ENCODE data around the gene HOXA9.

DNA sequence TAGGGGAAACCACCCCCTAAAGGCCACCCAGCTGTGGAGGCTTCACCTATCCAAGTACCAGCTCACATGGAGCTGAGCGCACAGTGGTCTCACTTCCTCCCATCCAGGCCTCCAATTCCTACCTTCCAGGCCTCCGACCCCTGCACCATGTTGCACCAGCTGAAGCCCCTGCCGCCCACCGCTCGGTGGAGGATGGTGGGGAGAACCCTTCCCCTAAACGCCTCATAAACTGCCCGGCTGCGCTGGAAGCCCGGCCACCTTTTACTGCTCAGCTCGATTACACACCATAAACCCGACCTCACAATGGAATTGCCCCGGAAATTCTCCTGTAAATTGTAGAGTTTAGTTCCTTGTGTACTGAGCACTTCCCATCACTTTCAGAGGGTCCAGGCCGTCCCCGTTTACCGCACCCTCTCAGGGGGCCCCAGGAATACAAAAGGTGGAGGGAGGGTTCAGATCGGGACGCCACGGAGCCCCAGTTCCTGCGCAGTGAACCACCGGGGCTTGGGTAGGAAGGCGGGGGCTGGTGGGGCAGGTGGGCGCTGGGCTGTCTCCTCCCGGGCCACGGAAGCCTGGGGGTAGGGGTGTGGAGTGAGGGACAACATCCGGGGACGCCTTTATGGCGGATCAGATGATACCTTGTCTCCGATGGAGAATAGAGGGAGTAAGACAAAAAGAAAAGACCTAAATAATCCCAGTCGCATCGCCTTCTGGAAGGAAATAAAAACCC, 7.5 kb downstream of the HOXA9 start:
- TF ChIP-seq ZNF626 (tag by site-specific recombination; IDR thresholded peaks at IDR 0.05) (no peak), ZNF776 (tag by site-specific recombination; IDR thresholded peaks at IDR 0.05; ENCODE audit: borderline replicate concordance) (no peak), ZNF24 (tag by site-specific recombination; IDR thresholded peaks at IDR 0.05) (no peak)
- TF ChIP-seq, protein P1, sequence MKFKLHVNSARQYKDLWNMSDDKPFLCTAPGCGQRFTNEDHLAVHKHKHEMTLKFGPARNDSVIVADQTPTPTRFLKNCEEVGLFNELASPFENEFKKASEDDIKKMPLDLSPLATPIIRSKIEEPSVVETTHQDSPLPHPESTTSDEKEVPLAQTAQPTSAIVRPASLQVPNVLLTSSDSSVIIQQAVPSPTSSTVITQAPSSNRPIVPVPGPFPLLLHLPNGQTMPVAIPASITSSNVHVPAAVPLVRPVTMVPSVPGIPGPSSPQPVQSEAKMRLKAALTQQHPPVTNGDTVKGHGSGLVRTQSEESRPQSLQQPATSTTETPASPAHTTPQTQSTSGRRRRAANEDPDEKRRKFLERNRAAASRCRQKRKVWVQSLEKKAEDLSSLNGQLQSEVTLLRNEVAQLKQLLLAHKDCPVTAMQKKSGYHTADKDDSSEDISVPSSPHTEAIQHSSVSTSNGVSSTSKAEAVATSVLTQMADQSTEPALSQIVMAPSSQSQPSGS (tag by site-specific recombination; IDR thresholded peaks at IDR 0.05; ENCODE audit: low read depth): no peak
- TF ChIP-seq, protein P2, sequence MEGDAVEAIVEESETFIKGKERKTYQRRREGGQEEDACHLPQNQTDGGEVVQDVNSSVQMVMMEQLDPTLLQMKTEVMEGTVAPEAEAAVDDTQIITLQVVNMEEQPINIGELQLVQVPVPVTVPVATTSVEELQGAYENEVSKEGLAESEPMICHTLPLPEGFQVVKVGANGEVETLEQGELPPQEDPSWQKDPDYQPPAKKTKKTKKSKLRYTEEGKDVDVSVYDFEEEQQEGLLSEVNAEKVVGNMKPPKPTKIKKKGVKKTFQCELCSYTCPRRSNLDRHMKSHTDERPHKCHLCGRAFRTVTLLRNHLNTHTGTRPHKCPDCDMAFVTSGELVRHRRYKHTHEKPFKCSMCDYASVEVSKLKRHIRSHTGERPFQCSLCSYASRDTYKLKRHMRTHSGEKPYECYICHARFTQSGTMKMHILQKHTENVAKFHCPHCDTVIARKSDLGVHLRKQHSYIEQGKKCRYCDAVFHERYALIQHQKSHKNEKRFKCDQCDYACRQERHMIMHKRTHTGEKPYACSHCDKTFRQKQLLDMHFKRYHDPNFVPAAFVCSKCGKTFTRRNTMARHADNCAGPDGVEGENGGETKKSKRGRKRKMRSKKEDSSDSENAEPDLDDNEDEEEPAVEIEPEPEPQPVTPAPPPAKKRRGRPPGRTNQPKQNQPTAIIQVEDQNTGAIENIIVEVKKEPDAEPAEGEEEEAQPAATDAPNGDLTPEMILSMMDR (tag by site-specific recombination; IDR thresholded peaks at IDR 0.05): no peak
- TF ChIP-seq, protein P3, sequence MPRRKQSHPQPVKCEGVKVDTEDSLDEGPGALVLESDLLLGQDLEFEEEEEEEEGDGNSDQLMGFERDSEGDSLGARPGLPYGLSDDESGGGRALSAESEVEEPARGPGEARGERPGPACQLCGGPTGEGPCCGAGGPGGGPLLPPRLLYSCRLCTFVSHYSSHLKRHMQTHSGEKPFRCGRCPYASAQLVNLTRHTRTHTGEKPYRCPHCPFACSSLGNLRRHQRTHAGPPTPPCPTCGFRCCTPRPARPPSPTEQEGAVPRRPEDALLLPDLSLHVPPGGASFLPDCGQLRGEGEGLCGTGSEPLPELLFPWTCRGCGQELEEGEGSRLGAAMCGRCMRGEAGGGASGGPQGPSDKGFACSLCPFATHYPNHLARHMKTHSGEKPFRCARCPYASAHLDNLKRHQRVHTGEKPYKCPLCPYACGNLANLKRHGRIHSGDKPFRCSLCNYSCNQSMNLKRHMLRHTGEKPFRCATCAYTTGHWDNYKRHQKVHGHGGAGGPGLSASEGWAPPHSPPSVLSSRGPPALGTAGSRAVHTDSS (tag by site-specific recombination; IDR thresholded peaks at IDR 0.05): no peak
